Sigmoid colon (tissue), 3 donors: ENCODE measurements around the gene PLEKHD1.

ENCODE experiments used
- CTCF ChIP-seq, 4 experiments: fragments of 450-650 bp in 3 of 4; fragments of 200-600 bp in 1 of 4; IDR thresholded peaks; one replicate each; pipeline ENCODE4 v1.5.1; 2016 to 2019; ENCODE audit warnings: antibody characterized with exemption in 4 of 4, mild to moderate bottlenecking in 3 of 4, moderate library complexity in 2 of 4
- POLR2A ChIP-seq, 2 donors: fragments of 450-650 bp; IDR thresholded peaks; one replicate each; pipeline ENCODE4 v1.6.1; 2016; ENCODE audit warnings: antibody characterized with exemption in 2 of 2, mild to moderate bottlenecking in 2 of 2, moderate library complexity in 2 of 2

- no peak for TF ChIP-seq CTCF (IDR thresholded peaks at IDR 0.05)
- TF ChIP-seq POLR2A (IDR thresholded peaks at IDR 0.05): no peak
Measured at GRCh38 chr14:69493038-69493437, 8.5 kb downstream of the PLEKHD1 start.
